ENCODE data around the gene FCGR2B.
"Not testable (repeated sequence)": the region's sequence is repeated elsewhere in the genome, so short reads cannot be mapped to it uniquely, and the experiment has no call there.

Gene FCGR2B

DNA sequence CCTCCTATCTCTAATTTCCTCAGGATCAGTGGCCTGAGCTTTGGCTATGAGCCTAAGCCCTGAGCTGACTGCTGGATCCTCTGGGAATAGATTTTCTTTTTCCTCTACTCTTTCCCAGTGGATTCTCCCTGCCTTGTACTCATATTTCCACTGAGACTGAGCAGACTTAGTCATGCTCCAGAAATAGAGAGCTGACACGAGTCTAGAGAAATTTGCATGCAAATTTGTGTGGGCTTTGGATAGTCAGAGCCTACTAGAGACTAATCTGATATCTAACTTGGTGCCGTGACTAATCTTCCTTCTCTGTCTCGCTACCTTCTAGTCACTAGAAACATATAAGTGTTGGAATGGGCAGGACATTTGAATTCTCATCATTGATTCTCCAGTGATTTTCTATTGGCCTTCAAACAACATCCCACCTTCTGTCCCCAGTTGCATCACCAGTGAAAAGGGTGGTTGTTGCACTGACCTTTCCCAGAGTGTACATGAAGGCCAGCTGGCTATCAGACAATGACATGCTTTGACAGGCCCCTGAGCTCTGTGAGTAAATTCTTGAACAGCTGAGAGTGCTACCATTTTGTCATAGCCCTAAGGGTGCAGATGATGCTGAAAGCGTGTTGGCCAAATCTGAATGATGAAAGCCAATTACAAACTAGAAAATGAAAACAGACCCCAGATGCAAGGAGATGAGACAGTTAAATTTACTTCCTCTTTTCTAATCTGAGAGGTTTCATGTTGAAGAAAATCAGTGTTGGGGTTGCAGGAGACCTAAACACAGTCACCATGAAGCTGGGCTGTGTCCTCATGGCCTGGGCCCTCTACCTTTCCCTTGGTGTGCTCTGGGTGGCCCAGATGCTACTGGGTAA, 43.8 kb downstream of the FCGR2B start, which contains the start of gene FCRLA:
FCRLA (plus strand) TSS at position 748 of the 866 bp plus-strand sequence; CDS start at position 784, 36 bp downstream.
- DNase-seq, result no peak

DNA sequence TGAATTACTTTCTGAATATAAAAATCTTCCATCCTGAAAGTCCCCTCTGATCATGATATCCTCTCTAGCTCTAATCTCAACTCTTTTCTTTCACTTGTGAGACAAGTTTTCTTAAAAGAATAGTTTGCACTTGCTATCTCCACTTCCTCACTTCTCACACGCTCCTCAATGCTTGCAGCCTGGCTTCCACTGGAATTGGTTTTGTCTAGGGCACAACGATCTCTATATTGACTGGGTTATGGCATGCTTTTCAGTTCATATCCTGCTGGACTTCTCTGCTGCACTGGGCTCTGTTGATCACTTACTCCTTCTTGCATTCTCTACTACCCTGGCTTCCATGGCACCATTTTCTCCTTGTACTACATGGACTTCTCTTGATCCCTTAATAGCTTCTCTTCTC, 44.6 kb downstream of the FCGR2B start:
- no peak for DNase-seq

DNA sequence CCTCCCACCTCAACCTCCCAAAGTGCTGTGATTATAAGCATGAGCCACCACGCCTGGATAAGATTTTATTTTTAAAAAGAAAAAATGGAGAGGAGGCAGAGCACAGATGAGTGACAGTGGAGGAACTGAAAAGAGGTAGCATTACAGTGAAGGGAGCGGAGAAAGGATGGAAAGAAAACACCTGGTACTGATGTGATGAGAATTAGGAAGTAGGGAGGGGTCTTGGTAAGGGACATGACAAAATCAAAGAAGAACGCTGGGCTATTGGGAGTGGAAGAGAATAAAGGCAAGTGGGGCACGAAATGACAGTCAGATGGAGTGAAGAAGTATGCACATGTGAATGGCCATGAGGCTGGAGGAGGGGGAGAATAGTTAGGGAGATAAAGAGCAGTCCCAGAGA, 46.4 kb downstream of the FCGR2B start:
- DNase-seq, result no peak

- DNase-seq, result no peak
These were observed 47.6 kb downstream of the FCGR2B start for GRCh38 chr1:161710560-161710959.

GRCh38 chr1:161718559-161719324, 55.8 kb downstream of the FCGR2B start:
- no peak for DNase-seq

DNA sequence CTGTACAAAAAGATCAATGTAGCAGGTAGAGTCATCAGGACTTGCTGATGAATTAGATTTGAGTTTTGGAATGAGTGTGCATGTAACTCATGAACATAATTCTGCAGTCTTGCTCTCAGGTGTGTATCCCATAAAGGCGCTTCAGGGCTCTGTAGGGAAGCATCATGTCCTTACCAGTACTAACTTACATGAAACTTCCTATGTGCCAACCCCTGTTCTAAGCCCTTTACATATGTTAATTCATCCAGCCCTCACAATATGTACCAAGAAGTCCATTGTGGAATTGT, 56.3 kb downstream of the FCGR2B start:
- no peak for DNase-seq

- DNase-seq, result no peak
These were observed 57.5 kb downstream of the FCGR2B start for GRCh38 chr1:161720422-161720821.

DNA sequence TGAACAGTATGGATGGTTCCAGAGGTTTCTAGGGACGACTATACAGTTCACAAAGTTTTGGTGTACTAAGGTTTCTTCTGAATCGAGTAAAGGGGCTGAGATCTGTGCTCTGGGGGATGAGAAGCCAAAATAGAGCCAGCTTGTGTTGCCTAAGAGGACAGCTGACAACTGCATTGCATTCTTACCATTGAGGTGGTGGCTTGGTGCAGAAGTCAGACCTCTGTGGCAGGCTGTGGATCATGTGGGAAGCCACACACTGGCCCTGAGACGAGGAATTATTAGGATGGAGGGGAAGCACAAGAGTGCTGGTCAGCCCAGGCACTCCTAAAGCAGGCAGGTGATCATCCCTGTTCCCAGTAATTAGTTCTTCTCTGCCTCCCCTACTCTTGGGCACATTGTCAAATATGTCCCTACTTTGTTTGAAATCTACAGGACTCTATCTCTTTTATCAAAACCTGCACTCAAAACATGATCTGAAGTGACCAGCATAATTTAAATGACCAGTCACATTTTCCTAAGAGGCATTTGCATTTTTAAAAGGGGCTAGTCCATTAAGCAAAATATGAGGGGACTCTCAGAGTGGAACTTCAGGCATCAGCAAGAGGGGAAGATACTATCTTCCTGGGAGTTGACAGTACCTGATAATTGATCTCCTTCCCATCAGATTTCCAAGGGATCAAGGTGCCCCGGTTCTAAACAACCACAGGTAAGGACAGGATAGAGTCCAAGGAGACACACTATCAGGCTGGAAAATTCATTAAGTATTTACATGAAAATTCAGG, 58.2 kb downstream of the FCGR2B start, which contains the start of gene FCRLB:
FCRLB (plus strand) TSS at position 589 of the 782 bp plus-strand sequence. CDS start 1,129 bp downstream, outside the sequence.
- no peak for DNase-seq

DNA sequence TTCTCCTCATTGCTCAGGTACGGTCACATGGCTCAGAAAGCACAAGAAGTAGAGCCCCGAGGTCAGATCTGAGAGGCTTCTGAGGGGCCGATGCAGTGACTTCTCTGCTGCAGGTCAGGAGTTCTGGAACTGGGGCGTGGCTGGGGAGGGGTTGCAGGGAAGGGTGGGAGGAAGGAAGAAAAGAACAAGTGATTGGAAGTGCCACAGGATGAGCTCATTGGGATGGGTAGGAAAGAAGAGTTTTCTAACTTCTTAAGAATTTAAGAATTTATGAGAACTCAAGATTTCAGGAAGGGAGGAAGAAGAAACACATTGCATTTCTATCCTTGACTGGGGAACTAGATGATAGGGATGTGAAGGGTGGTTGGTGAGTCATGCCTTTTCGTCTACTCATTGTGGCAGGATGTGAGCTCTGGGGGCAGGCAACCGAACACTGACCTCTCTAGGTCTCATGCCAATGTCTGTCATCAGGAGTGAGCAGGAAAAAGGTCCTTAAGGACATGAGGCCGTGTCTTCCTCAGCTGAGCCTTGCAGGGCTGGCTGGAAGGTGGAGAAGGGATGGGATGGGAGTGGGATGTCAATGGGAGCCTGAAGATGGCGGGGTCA, 58.9 kb downstream of the FCGR2B start:
- DNase-seq, result no peak

- DNase-seq, result no peak
These were observed 59.5 kb downstream of the FCGR2B start for GRCh38 chr1:161722406-161722805.

GRCh38 chr1:161723459-161724141, 60.7 kb downstream of the FCGR2B start:
- DNase-seq, result no peak

DNA sequence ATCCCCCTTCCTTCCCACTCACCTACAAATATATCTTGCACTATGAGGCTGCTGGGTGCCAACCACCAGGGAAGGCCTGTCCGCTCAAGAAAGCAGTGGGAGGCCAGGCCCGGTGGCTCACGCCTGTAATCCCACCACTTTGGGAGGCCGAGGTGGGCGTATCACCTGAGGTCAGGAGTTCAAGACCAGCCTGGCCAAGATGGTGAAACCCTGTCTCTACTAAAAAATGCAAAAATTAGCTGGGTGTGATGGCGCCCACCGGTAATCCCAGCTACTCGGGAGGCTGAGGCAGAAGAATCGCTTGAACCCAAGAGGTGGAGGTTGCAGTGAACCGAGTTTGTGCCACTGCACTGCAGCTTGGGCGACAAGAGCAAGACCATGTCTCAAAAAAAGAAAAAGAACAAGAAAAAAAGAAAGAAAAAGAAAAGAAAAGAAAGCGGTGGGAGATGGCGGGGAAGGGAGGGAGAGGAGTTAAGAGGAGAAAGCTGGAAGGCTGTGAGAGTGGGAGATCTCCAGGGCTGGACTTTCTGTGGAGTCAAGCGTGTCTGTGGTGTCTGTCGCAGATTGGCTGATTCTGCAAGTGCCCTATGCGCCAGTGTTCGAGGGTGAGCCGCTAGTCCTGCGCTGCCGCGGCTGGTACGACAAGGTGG, 62.4 kb downstream of the FCGR2B start:
- DNase-seq, result not testable (repeated sequence)

GRCh38 chr1:161725908-161726472, 63.0 kb downstream of the FCGR2B start:
- peak; percentile 88 for DNase-seq

GRCh38 chr1:161726473-161727255, 63.7 kb downstream of the FCGR2B start:
- DNase-seq, result peak; percentile 92

GRCh38 chr1:161727256-161727924, 64.4 kb downstream of the FCGR2B start:
- peak; percentile 90 for DNase-seq

Data from retina (tissue), 1 donor.